Measurements from ENCODE around the gene SULT1E1.

- TF ChIP-seq CTCF (optimal IDR thresholded peaks at IDR 0.05 in 1 of 3, IDR thresholded peaks at IDR 0.05 in 1 of 3, conservative IDR thresholded peaks at IDR 0.05 in 1 of 3; ENCODE audit: extremely low read depth in 1 of 3, insufficient read depth in 2 of 3, low read length in 3 of 3) = no peak
- no peak for TF ChIP-seq EZH2 (IDR thresholded peaks at IDR 0.05; ENCODE audit: low read length)
Observed at GRCh38 chr4:69832326-69833030, 27.5 kb downstream of the SULT1E1 start.

Data from keratinocyte (primary cell).